Neutrophil (primary cell): ENCODE results near the gene C1QTNF3.

Source experiments
- H3K27ac ChIP-seq: fragments of 200-600 bp; sonication (generic); 2 replicates; pipeline ENCODE4 v1.5.1; 2016; ENCODE audit warnings: mild to moderate bottlenecking, moderate library complexity
- H3K27me3 ChIP-seq: fragments of 200-600 bp; sonication (generic); 2 replicates; pipeline ENCODE4 v1.6.0; 2016; ENCODE audit warnings: mild to moderate bottlenecking
- H3K36me3 ChIP-seq: fragments of 200-600 bp; sonication (generic); 2 replicates; pipeline ENCODE4 v1.5.1; 2017
- H3K4me1 ChIP-seq, 2 experiments: fragments of 200-600 bp in 1 of 2; sonication (generic) in 1 of 2; 1 replicate in 1 of 2; 2 replicates in 1 of 2; pipeline versions ENCODE4 v1.5.1 to v1.6.1; 2013 to 2016; ENCODE audit warnings: low read depth in 1 of 2, low read length in 1 of 2, mild to moderate bottlenecking in 1 of 2, moderate library complexity in 1 of 2; ENCODE audit not compliant: control insufficient read depth in 1 of 2, insufficient read depth in 1 of 2
- H3K4me3 ChIP-seq, 2 experiments: fragments of 200-600 bp in 1 of 2; sonication (generic) in 1 of 2; 1 replicate in 1 of 2; 2 replicates in 1 of 2; pipeline ENCODE4 v1.5.1; 2013 to 2016; ENCODE audit warnings: low read depth in 1 of 2, low read length in 1 of 2, mild to moderate bottlenecking in 1 of 2, moderate library complexity in 1 of 2
- H3K9me3 ChIP-seq: fragments of 200-600 bp; sonication (generic); 2 replicates; pipeline ENCODE4 v1.5.1; 2016
- CTCF ChIP-seq: fragments of 200-600 bp; sonication (generic); IDR thresholded peaks from 2 replicates; pipeline ENCODE4 v1.5.1; 2016; ENCODE audit warnings: antibody characterized with exemption

C1QTNF3 gene

GRCh38 chr5:34051374-34051980 lies 8.5 kb upstream of the C1QTNF3 start:
- TF ChIP-seq CTCF, result no peak
- H3K36me3 ChIP-seq, result no peaks in the 10 kb centered on the region
- H3K27me3 ChIP-seq, result no peaks in the 10 kb centered on the region
- H3K4me1 ChIP-seq, result peaks cover 29 to 30% of the 10 kb centered on the region in 2 experiments
- no peak overlapping the region for H3K27ac ChIP-seq
- H3K4me3 ChIP-seq, result no peak overlapping the region
- H3K9me3 ChIP-seq, result no peaks in the 10 kb centered on the region

- H3K27ac ChIP-seq, result peak overlapping the region; percentile 81
- peaks cover 56 to 61% of the 10 kb centered on the region in 2 experiments for H3K4me1 ChIP-seq
- no peak for TF ChIP-seq CTCF
- peak overlapping the region; percentile 1 to 20 for H3K4me3 ChIP-seq
- no peaks in the 10 kb centered on the region for H3K27me3 ChIP-seq
- H3K9me3 ChIP-seq, result no peaks in the 10 kb centered on the region
- H3K36me3 ChIP-seq, result no peaks in the 10 kb centered on the region
Measured at GRCh38 chr5:34047774-34048572, 5.0 kb upstream of the C1QTNF3 start.

- Histone ChIP-seq H3K9me3 (no peaks in the 10 kb centered on the region), H3K36me3 (no peaks in the 10 kb centered on the region), H3K4me1 (peaks cover 64 to 69% of the 10 kb centered on the region in 2 experiments), H3K4me3 (no peak overlapping the region), H3K27ac (peak overlapping the region; percentile 81), H3K27me3 (no peaks in the 10 kb centered on the region)
- no peak for TF ChIP-seq CTCF
Measured at GRCh38 chr5:34047143-34047542, 4.1 kb upstream of the C1QTNF3 start.

GRCh38 chr5:34045996-34046395 lies 3.0 kb upstream of the C1QTNF3 start:
- H3K27ac ChIP-seq, result peak overlapping the region; percentile 81
- peaks cover 76 to 81% of the 10 kb centered on the region in 2 experiments for H3K4me1 ChIP-seq
- TF ChIP-seq CTCF, result no peak
- no peaks in the 10 kb centered on the region for H3K36me3 ChIP-seq
- no peaks in the 10 kb centered on the region for H3K27me3 ChIP-seq
- no peak overlapping the region for H3K4me3 ChIP-seq
- no peaks in the 10 kb centered on the region for H3K9me3 ChIP-seq

- Histone ChIP-seq H3K36me3 (no peaks in the 10 kb centered on the region), H3K9me3 (no peaks in the 10 kb centered on the region), H3K27me3 (no peaks in the 10 kb centered on the region), H3K4me3 (no peak overlapping the region), H3K27ac (peak overlapping the region; percentile 88), H3K4me1 (peaks cover 85 to 89% of the 10 kb centered on the region in 2 experiments)
- TF ChIP-seq CTCF, result no peak
Measured at GRCh38 chr5:34045023-34045422, 2.0 kb upstream of the C1QTNF3 start.
